PC-9 (cell line): ENCODE measurements around the gene HCAR1.

Source experiments
- CTCF ChIP-seq: fragments of 200-600 bp; sonication (generic); conservative IDR thresholded peaks from 2 replicates; pipeline ENCODE4 v1.6.1; 2017; ENCODE audit warnings: mixed run types, antibody characterized with exemption, mild to moderate bottlenecking, moderate library complexity
- EZH2 ChIP-seq: fragments of 200-600 bp; sonication (generic); IDR thresholded peaks from 2 replicates; pipeline ENCODE4 v1.8.0; 2017; ENCODE audit warnings: antibody characterized with exemption, low read depth

GRCh38 chr12:122681814-122682213, 48.8 kb downstream of the HCAR1 start:
- TF ChIP-seq CTCF, result no peak
- no peak for TF ChIP-seq EZH2
